Adrenal gland (tissue), 12 donors: Measurements from ENCODE around the gene TNFAIP3. TPM values are rescaled to one million over a fixed set of nuclear protein-coding genes. Genes with fewer than 3 reads are reported as not detected.

Experiments used
- DNase-seq, 7 donors: peaks; one replicate each; pipeline ENCODE4 v3.0.0-alpha.2; 2019 to 2020
- H3K27ac ChIP-seq, 5 donors: fragments of 200-600 bp; sonication (generic) in 4 of 5; 1 replicate in 3 of 5; 2 replicates in 2 of 5; pipeline versions ENCODE4 v1.5.1 to v1.8.0; 2016 to 2020; ENCODE audit warnings: mild to moderate bottlenecking in 1 of 5
- H3K27me3 ChIP-seq: fragments of 200-600 bp; 2 replicates; pipeline ENCODE4 v1.8.0; 2021
- H3K36me3 ChIP-seq, 2 donors: fragments of 200-600 bp; replicated peaks in 1 of 2; 1 replicate in 1 of 2; 2 replicates in 1 of 2; pipeline versions ENCODE4 v1.5.1 to v1.8.0; 2018 to 2022
- H3K4me1 ChIP-seq, 2 donors: fragments of 200-600 bp; replicated peaks in 1 of 2; 1 replicate in 1 of 2; 2 replicates in 1 of 2; pipeline versions ENCODE4 v1.5.1 to v1.8.0; 2018 to 2021
- H3K4me3 ChIP-seq, 4 donors: fragments of 200-600 bp; sonication (generic) in 3 of 4; one replicate each; pipeline ENCODE4 v1.5.1; 2016 to 2018
- H3K9me3 ChIP-seq, 3 donors: fragments of 200-600 bp; sonication (generic) in 1 of 3; replicated peaks in 1 of 3; 1 replicate in 2 of 3; 2 replicates in 1 of 3; pipeline versions ENCODE4 v1.5.1 to v1.8.0; 2016 to 2021
- POLR2A ChIP-seq, 2 donors: fragments of 450-650 bp; IDR thresholded peaks; one replicate each; pipeline ENCODE4 v1.6.1; 2017; ENCODE audit warnings: antibody characterized with exemption in 2 of 2, mild to moderate bottlenecking in 2 of 2, moderate library complexity in 1 of 2
- WGBS, 4 donors: extraction: QIAGEN DNeasy Blood & Tissue Kit in 2 of 4; methylation state at CpG; one replicate each; pipeline versions ENCODE4 v1.1.5 to v1.1.7; 2013 to 2017; 5-methylcytosine and 5-hydroxymethylcytosine counted together
- intact Hi-C, 2 donors: fragments of 100-400 bp; cut with DNase I; formaldehyde crosslinking; loops; one replicate each; pipeline versions ENCODE4 v1.14.1 to v1.15.0; 2022 to 2023
- polyA plus RNA-seq, 3 donors: library from polyadenylated mRNA; stranded (reverse); fragments of 200-250 nt in 2 of 3; fragments of 350-450 nt in 1 of 3; fragmentation: Illumina TruSeq in 1 of 3; extraction: RNeasy Lipid Tissue Mini Kit (QIAGEN cat#74804) in 1 of 3; gene quantifications; one replicate each; pipeline ENCODE4 v1.2.3, GENCODE V29; 2013 to 2014
- total RNA-seq, 9 donors: library from RNA; depleted of rRNA in 4 of 9; stranded (reverse); fragments of >200 nt in 4 of 9; fragments of 120-200 nt in 1 of 9; fragmentation: NEBNext Ultra II Directional in 1 of 9; extraction: Animal tissue kit (Norgen Biotek cat#: 25700) in 1 of 9; gene quantifications; one replicate each; pipeline versions ENCODE4 v1.1.0 to v1.2.4, GENCODE V29; 2013 to 2023
- TF ChIP-seq, protein P1 (sequence below), 6 experiments: fragments of 450-650 bp in 4 of 6; fragments of 200-600 bp in 2 of 6; sonication (generic) in 1 of 6; IDR thresholded peaks; 1 replicate in 5 of 6; 2 replicates in 1 of 6; pipeline versions ENCODE4 v1.5.1 to v1.8.0; 2016 to 2021; ENCODE audit warnings: antibody characterized with exemption in 6 of 6, mild to moderate bottlenecking in 2 of 6, moderate library complexity in 1 of 6
- donor health status: healthy with polysubstance abuse.
- donor health status: Bipolar disorder and iron deficiency.
- donor health status: DM: yes; HTN: yes; CAD: no.
- donor health status: DM: no; HTN: no; CAD: no.
- donor health status: DM: no; HTN: no; CAD: no.
- donor health status: DM: yes; HTN: yes; CAD: no.

Gene TNFAIP3
- total and polyA plus RNA-seq, 12 donors = 5.0 to 29.7 (median 15.2) TPM

DNA sequence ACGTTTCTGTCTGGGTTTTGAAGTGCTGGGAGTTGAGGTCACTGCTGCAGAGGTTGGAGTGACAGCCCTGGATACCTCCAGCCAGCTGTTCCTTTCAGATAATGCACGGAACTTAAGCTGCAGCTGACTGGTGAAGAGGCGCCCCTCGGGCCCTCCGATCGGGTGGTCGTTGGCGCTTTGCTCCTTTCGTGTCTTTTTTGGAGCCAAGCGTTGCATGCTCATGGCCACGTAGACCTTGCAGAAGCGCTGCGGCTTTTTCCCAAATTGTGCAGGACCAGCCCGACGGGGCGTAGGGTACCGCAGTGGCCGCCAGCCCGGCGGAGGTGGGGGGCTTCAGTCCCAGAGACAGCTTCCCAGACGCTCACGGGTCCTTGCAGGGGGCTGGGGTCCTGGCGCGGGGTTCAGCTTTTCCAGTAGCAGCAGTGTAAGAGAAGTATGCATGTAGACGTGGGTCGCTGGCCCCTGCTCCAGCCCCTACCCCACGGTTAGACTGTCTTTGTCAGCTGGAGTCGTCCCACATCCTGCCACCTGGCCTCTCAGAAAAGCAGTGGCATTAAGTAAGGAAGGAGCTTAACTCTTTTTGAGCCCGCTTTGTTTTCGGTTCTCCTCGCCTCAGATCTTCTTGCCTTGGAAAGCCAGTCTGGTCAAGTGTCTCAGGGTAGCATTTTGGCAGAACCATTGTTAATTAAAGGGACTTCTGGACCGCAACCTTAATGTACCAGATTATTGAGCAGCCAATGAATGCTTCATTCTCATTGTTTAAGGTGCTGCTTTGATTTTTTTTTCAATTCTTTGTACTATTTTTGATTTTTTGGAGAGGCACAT, 838 bp downstream of the TNFAIP3 start:
- Histone ChIP-seq H3K9me3 (no peaks in the 10 kb centered on the region), H3K27me3 (no peaks in the 10 kb centered on the region), H3K4me1 (peaks cover 0 to 28% of the 10 kb centered on the region in 2 donors), H3K36me3 (no peaks in the 10 kb centered on the region), H3K4me3 (peak overlapping the region; percentile 71 to 100 (median 88)), H3K27ac (peak overlapping the region; percentile 54 to 97 (median 90))
- 6 to 17% (median 6%) methylated on average over 8 to 32 of the region's 32 CpGs for WGBS, 4 donors
- intact Hi-C loops = loop anchor here (5.0 to 10.0 kb wide), 4 partner anchors 63 to 161 kb away; no protein-coding TSS in a partner anchor
- no peak for TF ChIP-seq POLR2A (IDR thresholded peaks at IDR 0.05)
- TF ChIP-seq, protein P1, sequence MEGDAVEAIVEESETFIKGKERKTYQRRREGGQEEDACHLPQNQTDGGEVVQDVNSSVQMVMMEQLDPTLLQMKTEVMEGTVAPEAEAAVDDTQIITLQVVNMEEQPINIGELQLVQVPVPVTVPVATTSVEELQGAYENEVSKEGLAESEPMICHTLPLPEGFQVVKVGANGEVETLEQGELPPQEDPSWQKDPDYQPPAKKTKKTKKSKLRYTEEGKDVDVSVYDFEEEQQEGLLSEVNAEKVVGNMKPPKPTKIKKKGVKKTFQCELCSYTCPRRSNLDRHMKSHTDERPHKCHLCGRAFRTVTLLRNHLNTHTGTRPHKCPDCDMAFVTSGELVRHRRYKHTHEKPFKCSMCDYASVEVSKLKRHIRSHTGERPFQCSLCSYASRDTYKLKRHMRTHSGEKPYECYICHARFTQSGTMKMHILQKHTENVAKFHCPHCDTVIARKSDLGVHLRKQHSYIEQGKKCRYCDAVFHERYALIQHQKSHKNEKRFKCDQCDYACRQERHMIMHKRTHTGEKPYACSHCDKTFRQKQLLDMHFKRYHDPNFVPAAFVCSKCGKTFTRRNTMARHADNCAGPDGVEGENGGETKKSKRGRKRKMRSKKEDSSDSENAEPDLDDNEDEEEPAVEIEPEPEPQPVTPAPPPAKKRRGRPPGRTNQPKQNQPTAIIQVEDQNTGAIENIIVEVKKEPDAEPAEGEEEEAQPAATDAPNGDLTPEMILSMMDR (IDR thresholded peaks at IDR 0.05) = no peak
- DNase-seq = peak in 6 of 7 donors; percentile 23 to 63 (median 34)

DNA sequence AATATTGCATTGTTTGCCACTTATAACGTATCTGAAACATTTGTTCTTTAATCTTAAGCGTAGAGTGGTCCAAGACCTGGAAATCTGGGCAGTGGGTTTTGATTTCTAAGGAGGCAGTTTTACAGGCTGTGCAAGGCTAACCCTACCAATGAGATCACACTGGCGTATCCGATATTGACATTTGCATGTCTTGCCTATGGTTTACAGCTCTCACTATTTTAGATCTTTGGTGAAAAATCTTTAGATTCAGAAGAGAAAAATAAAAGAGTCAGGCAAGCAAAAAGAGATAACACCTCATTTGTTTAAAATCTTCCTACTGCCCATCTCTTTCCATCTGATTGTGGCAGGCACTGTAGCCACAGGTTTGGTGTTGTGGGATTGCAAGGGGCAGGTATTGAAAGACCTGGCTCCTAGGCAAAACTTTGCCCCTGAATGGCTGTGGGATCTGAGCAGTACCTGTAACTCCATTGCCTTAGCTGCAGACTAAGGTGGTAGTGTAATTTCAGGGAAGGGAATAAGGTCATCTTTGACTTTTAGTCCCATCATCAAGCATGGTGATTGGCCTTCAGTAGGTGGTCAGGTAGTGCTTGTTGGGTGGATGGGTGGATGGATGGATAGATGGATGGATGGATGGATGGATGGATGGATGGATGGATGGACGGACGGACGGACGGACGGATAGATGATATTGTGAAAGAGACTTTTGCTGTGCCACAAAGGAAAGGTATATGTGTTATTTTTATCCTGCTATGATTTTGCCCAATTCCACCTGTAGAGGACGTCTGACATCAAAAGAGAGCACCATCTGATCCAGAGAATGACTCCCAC, 1.9 kb downstream of the TNFAIP3 start:
- Histone ChIP-seq H3K27ac (peak overlapping the region in 1 of 5 donors; percentile 11), H3K9me3 (no peaks in the 10 kb centered on the region), H3K4me3 (peak overlapping the region in 1 of 4 donors; percentile 71), H3K27me3 (no peaks in the 10 kb centered on the region), H3K36me3 (no peaks in the 10 kb centered on the region), H3K4me1 (peaks cover 0 to 28% of the 10 kb centered on the region in 2 donors)
- TF ChIP-seq, protein P1 (IDR thresholded peaks at IDR 0.05) = no peak
- TF ChIP-seq POLR2A (IDR thresholded peaks at IDR 0.05) = no peak
- no peak for DNase-seq
- WGBS, 4 donors = 60 to 71% (median 67%) methylated on average over 10 of the region's 10 CpGs
- intact Hi-C loops = loop anchor here (5.0 to 10.0 kb wide), 4 partner anchors 64 to 162 kb away; no protein-coding TSS in a partner anchor

DNA sequence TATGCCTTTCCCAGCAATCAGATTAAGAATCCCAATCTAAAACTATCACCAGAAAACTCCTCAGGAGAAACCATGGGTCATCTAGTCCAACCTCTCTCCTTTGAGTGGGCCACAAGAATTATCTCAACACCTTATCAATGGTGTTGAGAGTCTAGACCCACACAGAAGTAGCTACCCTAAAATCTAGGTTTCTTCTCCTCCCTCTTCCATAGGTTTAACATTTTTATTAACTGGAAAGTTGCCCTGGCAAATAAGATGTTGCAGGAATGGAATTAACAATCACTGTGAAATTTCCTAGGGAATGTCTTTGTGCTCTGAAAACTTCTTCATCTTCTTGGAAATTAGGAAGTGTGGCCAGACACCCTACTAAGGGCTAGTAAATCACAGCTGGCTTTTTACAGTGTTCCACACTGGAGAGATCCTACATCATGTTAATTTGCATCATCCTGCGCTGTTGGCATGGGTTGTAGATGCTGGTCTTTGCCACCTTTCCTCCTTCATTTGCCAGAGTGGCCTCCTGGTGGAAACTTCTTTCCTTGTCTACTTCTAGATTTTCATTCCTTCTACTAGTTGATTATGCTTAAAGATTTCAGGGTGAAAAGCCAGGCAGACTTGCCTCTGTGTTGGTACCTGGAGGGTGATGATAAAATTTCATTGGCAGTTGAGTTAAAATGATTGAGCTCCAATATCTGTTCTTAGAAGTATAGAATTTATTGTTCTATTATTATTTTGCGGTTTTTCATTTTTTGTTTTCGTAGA, 2.7 kb downstream of the TNFAIP3 start:
- H3K27ac ChIP-seq = no peak overlapping the region
- 84 to 98% (median 92%) methylated on average over 3 of the region's 3 CpGs for WGBS, 4 donors

More for the DNA sequence above, 2.7 kb downstream of the TNFAIP3 start:
- TF ChIP-seq, protein P1 (IDR thresholded peaks at IDR 0.05) = no peak
- no peak for TF ChIP-seq POLR2A (IDR thresholded peaks at IDR 0.05)
- H3K9me3 ChIP-seq = no peaks in the 10 kb centered on the region
- peaks cover 0 to 34% of the 10 kb centered on the region in 2 donors for H3K4me1 ChIP-seq
- H3K4me3 ChIP-seq = peak overlapping the region in 1 of 4 donors; percentile 71
- no peaks in the 10 kb centered on the region for H3K27me3 ChIP-seq
- no peak for DNase-seq
- H3K36me3 ChIP-seq = peaks cover 0 to 2% of the 10 kb centered on the region in 2 donors
- intact Hi-C loops = loop anchor here (5.0 to 10.0 kb wide), 5 partner anchors 65 to 162 kb away; no protein-coding TSS in a partner anchor
